GM10847 (cell line): ENCODE measurements around the gene ADAMTS2.

Experiments used
- POLR2A ChIP-seq: IDR thresholded peaks from 2 replicates; pipeline ENCODE4 v1.6.1; 2011; ENCODE audit not compliant: insufficient read length; ENCODE audit errors: extremely low read depth

ADAMTS2 gene

DNA sequence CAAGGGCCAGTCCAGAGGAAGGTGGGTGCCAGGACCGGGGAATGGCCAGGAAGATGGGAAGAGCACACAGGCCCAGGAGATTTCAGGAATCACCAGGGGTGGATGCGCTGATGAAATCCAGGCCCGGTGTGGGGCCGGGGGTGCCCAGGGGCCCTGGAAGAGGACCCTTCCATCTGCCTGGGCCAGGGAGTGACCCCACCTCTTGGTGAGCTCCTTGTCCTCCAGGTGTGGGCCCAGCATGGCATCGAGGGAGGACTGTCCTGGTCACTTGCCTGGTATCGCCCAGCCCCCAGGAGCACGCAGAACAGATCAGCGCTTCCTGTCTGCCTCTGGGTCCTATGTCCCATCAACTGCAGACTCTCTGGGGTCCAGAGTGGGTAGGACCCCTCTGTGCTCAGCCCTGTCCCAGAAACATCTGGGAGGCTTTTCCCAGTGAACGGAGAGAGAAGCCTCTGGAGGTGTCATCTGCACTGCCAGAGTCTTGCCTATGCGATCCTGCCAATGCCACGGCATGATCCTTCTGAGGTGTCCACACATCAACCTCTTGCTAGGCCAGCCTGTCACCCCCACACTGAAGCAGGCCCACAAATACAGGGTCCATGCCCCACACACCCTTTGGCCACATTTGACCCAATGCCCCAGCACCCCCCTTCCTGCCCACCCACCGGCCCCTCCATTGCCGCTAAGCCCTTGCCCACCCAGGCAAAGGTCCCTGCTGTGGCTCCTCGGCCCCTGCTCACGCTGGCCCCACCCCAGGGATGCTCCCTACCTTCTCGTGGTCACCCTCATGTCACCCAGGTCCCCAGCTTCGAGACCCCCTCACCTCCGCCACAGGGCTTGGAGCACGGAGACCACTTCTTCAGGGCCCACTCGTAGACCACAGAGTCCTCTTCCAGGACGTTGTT lies 217.9 kb downstream of the ADAMTS2 start:
- TF ChIP-seq POLR2A: no peak

DNA sequence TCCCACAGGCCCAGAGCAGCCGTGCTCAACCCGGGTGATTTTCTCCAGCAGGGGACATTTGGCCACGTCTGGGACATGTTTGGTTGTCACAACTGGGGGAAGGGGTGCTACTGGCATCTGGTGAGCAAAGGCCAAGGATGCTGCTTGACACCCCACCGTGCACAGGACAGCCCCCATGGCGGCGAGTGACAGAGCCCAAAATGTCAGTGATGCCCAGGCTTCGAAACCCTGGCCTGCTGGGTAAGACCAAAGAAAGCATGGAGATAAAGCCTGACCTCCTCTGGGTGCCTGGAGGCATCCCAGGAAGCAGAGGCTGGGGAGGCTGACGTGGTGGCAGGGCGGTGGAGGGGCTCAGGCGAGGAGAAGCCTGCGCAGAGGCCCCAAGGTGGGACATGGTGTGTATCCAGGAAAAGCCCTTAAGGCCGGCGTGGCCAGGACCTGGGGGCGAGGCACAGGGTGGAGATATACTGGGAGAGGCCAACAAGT lies 218.7 kb downstream of the ADAMTS2 start:
- no peak for TF ChIP-seq POLR2A

DNA sequence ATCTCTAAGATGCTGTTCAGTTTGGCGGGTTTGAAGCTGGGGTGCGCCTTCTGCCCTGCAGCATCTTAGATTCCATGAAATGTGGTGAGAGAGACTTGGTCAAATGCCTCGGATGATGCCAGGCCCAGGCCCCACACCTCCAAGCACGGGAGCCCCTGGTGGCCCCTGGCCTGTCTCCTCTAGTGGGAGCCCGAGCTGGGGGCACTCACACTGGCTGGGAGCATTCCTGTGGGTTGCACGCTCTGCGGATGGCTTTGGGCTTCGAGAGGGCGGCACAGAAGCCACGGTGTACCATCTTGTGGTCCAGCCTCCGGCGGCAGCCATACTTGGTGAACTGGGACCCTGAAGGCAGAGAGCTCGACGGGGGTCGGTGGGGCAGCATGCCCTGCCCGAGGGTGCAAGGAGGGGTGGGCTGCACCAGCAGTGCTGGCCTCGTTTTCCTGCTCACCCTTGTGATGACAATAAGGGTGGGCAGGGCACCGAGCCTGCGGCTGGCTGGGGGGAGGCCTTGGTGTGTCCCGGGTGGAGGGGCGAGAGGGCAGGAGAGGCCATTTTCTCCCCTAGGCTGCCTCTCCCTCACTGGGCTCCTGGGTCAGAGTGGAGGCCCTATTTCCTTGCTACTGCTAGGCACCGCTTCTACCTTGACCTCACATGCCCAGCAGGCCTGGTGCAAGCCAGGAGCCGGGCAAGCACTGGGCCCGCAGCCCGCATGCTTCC lies 219.3 kb downstream of the ADAMTS2 start:
- TF ChIP-seq POLR2A: no peak

DNA sequence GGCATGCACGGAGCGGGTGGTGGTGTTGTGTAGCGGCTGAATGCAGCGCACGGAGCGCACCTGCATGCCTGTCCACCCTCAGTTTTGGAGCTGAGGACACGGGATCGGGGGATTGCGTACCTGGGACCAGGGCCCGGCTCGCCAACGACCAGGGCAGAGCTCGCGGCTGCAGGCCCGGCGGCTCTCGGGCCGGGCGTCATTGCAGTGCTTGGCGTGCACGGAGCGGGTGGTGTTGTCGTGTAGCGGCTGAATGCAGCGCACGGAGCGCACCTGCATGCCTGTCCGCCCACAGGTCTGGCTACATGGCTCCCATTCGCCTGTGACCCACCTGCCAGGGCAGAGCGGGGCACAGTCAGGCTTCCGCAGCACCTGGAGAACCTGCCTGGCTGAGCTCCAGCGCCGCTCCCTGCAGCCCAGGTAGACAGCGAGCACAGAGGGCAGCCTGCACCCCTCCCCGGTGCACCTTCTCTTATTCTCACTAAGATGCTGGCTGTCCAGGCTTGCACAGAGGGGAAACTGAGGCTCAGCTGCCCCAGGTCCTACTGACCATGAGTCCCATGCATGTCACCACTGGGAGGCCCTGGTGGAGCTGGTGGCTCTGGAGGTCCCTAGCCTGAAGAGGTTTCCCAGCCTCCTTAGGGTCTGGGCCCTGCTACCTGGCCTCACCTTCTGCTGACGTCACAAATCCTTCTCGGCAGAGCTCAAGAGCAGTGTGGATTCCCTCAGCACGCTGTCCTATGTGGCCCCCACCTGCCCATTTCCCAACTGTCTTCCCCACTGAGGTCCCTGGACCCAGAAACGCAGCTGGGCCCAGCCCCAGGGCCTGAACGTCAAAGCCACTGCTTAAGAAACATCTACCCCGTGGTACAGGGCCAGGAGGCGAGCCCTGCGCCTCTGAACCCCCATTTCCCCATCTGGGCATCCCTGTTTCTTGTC lies 220.1 kb downstream of the ADAMTS2 start:
- TF ChIP-seq POLR2A: no peak

DNA sequence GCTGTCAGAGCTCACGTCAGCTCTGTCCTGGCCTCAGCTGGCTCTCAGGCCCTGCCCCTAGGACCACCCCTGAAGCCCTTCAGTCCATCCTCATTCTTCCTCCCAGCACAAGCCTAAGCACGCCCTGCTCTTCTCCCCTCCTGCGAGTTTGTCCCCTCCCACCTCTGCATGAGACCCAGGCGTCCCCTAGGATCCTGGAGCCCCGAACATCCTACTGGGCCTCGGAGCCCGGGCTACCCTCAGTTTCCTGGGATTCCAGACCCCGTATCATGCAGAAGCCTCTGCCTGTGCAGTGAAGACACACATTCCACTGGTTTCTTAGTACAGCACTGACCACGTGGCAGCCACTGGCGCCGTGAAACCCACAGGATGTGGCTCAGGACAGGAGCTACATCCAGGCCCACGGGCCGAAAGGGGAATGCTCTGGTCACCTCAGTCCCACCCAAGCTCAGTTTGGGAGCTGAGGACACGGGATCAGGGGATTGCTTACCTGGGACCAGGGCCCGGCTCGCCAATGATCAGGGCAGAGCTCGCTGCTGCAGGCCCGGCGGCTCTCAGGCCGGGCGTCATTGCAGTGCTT lies 220.9 kb downstream of the ADAMTS2 start:
- TF ChIP-seq POLR2A: no peak

DNA sequence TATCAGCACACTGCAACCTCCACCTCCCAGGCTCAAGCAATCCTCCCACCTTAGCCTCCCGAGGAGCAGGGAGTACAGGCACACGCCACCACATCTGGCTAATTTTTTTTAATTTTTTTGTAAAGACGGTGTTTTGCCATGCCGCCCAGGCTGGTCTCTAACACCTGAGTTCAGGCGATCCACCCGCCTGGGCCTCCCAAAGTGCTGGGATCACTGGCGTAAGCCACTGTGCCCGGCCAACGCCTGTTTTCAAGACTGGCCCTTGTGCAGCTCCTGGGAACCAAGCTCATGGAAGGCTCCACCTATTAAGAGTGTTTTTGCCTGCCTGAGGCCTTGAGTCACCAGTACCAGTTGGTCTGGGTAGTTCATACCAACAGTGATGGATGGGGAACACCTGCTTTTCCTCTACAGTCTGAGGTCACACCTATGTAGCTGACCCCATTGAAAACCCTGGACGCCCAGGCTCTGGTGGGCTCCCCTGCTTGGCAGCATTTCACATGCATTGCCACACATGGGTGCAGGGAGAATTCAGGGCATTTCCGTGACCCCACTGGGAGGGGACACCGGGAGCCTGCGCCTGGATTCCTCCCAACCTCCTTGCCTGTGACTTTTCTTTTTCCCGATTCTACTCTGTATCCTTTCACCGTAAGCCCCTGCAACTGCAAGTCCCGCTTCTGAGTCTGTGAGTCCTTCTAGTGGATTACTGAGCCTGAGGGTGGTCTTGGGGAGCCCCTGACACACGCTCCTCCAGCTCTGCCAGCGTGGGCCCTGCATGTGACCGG lies 221.6 kb downstream of the ADAMTS2 start:
- TF ChIP-seq POLR2A: no peak

DNA sequence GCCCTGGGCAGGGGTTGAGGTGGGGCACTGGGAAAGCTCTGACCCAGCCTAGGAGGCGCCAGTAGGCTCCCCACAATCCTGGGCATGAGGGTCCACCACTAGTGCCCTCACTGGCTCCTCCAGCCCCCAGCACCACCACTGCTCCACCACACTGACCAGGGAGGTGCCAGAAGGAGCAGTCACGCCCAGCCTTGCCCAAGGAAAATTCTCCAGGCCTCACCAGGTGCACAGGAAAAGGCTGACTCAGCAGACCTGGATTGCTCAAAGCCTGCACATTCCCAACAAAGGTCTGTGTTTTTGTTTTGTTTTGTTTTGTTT lies 222.2 kb downstream of the ADAMTS2 start:
- TF ChIP-seq POLR2A: no peak

DNA sequence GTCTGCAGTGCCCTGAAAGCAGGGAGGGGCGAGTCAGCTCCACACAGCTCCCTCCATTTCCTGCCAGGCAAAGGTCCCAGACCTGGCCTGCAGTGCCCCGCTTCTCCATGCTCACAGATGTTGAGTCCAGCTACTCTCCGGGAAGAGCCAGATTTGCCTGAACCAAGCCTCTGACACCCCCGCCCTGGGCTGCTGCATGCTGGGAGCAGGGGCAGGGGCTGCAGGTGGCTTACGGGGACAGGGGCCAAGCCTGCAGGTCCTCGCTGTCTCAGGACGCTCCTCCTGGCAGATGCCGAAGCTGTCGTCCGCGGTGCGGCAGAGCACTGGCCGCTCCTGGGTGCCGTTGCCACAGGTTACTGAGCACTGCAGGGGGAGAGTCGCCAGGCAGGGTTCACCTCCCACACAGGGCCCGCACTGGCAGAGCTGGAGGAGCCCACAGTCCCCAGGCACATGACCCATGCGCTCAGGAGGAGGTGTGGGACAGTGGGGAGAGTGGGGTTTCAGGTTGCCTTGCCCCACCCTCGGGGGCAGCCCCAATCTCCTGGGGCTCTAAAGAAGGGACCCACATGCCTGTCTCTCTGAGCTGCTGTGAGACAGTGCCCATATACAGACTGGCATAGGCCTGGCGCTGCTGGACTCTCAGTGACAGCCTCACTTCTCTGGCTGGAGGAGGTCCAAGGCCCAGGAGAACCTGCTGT lies 222.7 kb downstream of the ADAMTS2 start:
- no peak for TF ChIP-seq POLR2A

DNA sequence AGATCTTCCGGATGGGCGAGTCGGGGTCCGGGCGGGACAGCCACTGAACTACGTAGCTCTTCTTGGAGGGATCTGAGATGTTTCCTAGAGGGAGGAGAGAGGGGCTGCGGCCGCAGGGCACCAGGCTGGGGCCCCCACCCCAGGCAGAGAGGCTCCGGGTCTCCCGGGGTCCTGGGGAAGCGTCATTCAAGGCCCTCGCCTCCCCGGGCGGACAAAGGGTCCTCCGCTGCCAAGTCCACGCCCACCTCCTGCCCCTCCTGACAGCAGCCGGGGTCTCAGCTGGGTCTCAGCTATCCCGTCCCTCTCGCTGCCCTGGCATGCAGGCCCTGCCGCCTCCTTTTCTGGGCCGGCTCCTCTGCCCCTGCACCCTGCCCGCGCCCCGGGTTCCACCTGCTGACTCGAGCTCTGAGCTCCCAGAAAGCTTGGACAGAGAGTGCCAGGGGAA lies 223.6 kb downstream of the ADAMTS2 start:
- no peak for TF ChIP-seq POLR2A

DNA sequence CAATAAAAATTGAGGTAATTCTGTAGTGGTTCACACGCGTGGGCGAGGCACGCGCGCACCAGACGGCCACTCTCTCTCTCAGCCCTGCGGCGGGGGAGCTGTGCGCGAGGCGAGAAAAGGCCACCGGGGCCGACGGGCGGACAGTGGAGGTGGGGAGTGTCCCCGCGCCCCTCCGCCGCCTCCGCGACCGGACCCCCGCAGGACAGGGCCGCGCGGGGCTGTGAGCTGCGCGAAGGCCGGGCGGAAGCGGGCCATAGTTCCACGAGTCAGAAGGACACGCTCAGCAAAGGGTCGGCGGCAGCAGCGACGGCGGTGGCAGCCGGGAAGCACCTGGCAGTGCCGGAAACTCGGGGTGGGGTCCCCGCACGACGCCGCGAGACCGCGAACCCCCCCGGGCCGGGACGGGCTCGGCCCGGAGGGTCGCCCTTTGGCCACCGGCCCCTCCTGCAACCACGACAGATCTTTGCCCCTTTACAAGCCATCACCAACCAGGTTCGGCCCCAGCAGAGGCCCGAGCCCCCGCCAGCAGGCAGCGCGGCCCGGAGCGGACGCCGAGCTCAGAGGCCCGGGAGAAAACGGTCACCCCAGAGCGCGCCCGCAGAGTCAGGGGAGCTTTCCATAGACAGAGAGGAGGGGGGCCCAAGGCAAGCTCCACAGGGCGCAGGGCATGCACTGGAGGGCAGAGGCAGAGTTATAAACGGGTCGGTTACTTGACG lies 224.2 kb downstream of the ADAMTS2 start:
- no peak for TF ChIP-seq POLR2A

DNA sequence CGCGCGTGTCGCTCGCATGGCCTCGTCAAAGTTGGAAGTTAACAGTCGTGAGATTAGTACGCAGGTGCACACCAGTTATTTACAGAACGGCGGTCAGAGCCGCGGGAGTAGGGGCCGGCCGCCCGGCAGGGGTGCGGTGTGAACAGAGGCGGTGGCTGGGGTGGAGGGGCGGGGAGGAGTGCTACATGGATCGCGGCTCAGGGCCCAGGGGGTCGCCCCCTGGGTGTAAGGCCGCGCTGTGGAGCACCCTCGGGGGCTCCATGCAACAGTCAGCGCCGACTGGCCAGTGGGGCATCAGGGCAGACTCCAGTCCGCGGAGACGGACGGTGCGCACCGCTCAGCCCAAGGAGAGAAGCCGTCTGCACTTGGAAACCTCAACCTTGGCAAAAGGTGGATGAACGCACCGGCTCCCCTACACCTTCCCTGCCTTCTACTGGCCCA lies 224.8 kb downstream of the ADAMTS2 start:
- TF ChIP-seq POLR2A: no peak

DNA sequence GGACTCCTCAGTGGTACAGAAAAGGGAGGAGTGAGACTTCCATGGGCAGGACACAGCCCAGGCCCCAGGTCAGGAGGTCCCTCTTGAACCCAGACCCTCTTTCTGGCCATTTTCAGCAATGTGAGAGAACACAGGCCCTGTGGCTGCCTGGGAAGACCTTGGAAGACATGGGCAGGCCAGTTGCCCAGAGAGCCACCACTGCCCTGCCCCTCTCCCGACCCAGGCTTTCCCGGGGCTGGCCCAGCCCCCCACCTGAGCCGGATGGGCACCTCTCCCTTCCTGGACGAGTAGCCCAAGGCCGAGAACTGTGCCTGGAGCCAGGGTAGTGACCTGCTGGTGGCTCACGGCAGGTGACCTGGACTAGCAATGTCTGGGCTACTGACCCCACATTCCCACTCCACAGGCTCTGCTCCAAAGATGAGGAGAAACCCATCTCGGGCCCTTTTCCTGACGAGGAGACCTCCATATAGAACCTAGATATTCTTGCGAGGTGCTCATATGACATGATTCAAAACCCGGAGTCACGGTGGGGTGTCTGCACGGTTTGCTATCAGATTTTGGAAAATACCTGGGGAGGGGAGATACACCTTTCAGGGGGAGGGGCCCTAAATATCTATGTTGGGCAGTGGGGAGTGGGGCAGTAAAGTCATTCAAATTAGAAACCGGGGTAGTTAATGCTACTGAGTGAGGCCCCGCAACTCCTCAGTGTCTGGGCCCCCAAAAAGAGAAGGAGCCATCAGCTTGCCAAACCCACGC lies 225.7 kb downstream of the ADAMTS2 start:
- TF ChIP-seq POLR2A: no peak
